Adrenal gland (tissue), 12 donors: ENCODE results near the gene FAM120B. TPM values are rescaled to one million over a fixed set of nuclear protein-coding genes. Genes with fewer than 3 reads are reported as not detected.

Experiments
- DNase-seq, 7 donors: peaks; one replicate each; pipeline ENCODE4 v3.0.0-alpha.2; 2019 to 2020
- H3K27ac ChIP-seq, 5 donors: fragments of 200-600 bp; sonication (generic) in 4 of 5; 1 replicate in 3 of 5; 2 replicates in 2 of 5; pipeline versions ENCODE4 v1.5.1 to v1.8.0; 2016 to 2020; ENCODE audit warnings: mild to moderate bottlenecking in 1 of 5
- H3K27me3 ChIP-seq: fragments of 200-600 bp; 2 replicates; pipeline ENCODE4 v1.8.0; 2021
- H3K36me3 ChIP-seq, 2 donors: fragments of 200-600 bp; replicated peaks in 1 of 2; 1 replicate in 1 of 2; 2 replicates in 1 of 2; pipeline versions ENCODE4 v1.5.1 to v1.8.0; 2018 to 2022
- H3K4me1 ChIP-seq, 2 donors: fragments of 200-600 bp; replicated peaks in 1 of 2; 1 replicate in 1 of 2; 2 replicates in 1 of 2; pipeline versions ENCODE4 v1.5.1 to v1.8.0; 2018 to 2021
- H3K4me3 ChIP-seq, 4 donors: fragments of 200-600 bp; sonication (generic) in 3 of 4; one replicate each; pipeline ENCODE4 v1.5.1; 2016 to 2018
- H3K9me3 ChIP-seq, 3 donors: fragments of 200-600 bp; sonication (generic) in 1 of 3; replicated peaks in 1 of 3; 1 replicate in 2 of 3; 2 replicates in 1 of 3; pipeline versions ENCODE4 v1.5.1 to v1.8.0; 2016 to 2021
- POLR2A ChIP-seq, 2 donors: fragments of 450-650 bp; IDR thresholded peaks; one replicate each; pipeline ENCODE4 v1.6.1; 2017; ENCODE audit warnings: antibody characterized with exemption in 2 of 2, mild to moderate bottlenecking in 2 of 2, moderate library complexity in 1 of 2
- WGBS, 4 donors: extraction: QIAGEN DNeasy Blood & Tissue Kit in 2 of 4; methylation state at CpG; one replicate each; pipeline versions ENCODE4 v1.1.5 to v1.1.7; 2013 to 2017; 5-methylcytosine and 5-hydroxymethylcytosine counted together
- intact Hi-C, 2 donors: fragments of 100-400 bp; cut with DNase I; formaldehyde crosslinking; loops; one replicate each; pipeline versions ENCODE4 v1.14.1 to v1.15.0; 2022 to 2023
- polyA plus RNA-seq, 3 donors: library from polyadenylated mRNA; stranded (reverse); fragments of 200-250 nt in 2 of 3; fragments of 350-450 nt in 1 of 3; fragmentation: Illumina TruSeq in 1 of 3; extraction: RNeasy Lipid Tissue Mini Kit (QIAGEN cat#74804) in 1 of 3; gene quantifications; one replicate each; pipeline ENCODE4 v1.2.3, GENCODE V29; 2013 to 2014
- total RNA-seq, 9 donors: library from RNA; depleted of rRNA in 4 of 9; stranded (reverse); fragments of >200 nt in 4 of 9; fragments of 120-200 nt in 1 of 9; fragmentation: NEBNext Ultra II Directional in 1 of 9; extraction: Animal tissue kit (Norgen Biotek cat#: 25700) in 1 of 9; gene quantifications; one replicate each; pipeline versions ENCODE4 v1.1.0 to v1.2.4, GENCODE V29; 2013 to 2023
- TF ChIP-seq, protein P1 (sequence below), 6 experiments: fragments of 450-650 bp in 4 of 6; fragments of 200-600 bp in 2 of 6; sonication (generic) in 1 of 6; IDR thresholded peaks; 1 replicate in 5 of 6; 2 replicates in 1 of 6; pipeline versions ENCODE4 v1.5.1 to v1.8.0; 2016 to 2021; ENCODE audit warnings: antibody characterized with exemption in 6 of 6, mild to moderate bottlenecking in 2 of 6, moderate library complexity in 1 of 6
- donor health status: healthy with polysubstance abuse.
- donor health status: Bipolar disorder and iron deficiency.
- donor health status: DM: yes; HTN: yes; CAD: no.
- donor health status: DM: no; HTN: no; CAD: no.
- donor health status: DM: no; HTN: no; CAD: no.
- donor health status: DM: yes; HTN: yes; CAD: no.

The FAM120B gene
- total and polyA plus RNA-seq, 12 donors: 12.4 to 42.0 (median 27.4) TPM

- TF ChIP-seq, protein P1, sequence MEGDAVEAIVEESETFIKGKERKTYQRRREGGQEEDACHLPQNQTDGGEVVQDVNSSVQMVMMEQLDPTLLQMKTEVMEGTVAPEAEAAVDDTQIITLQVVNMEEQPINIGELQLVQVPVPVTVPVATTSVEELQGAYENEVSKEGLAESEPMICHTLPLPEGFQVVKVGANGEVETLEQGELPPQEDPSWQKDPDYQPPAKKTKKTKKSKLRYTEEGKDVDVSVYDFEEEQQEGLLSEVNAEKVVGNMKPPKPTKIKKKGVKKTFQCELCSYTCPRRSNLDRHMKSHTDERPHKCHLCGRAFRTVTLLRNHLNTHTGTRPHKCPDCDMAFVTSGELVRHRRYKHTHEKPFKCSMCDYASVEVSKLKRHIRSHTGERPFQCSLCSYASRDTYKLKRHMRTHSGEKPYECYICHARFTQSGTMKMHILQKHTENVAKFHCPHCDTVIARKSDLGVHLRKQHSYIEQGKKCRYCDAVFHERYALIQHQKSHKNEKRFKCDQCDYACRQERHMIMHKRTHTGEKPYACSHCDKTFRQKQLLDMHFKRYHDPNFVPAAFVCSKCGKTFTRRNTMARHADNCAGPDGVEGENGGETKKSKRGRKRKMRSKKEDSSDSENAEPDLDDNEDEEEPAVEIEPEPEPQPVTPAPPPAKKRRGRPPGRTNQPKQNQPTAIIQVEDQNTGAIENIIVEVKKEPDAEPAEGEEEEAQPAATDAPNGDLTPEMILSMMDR (IDR thresholded peaks at IDR 0.05): no peak
- no peak for TF ChIP-seq POLR2A (IDR thresholded peaks at IDR 0.05)
- WGBS, 4 donors: 74 to 90% (median 84%) methylated on average over 2 to 4 of the region's 4 CpGs
- Histone ChIP-seq H3K4me1 (no peaks in the 10 kb centered on the region), H3K36me3 (no peaks in the 10 kb centered on the region), H3K27me3 (no peaks in the 10 kb centered on the region), H3K27ac (no peak overlapping the region), H3K9me3 (no peaks in the 10 kb centered on the region), H3K4me3 (no peak overlapping the region)
- DNase-seq: no peak
- intact Hi-C loops: no loop called here
Observed at GRCh38 chr6:170415318-170415717, 108.8 kb downstream of the FAM120B start.

- Histone ChIP-seq H3K4me3 (no peak overlapping the region), H3K27ac (no peak overlapping the region), H3K27me3 (no peaks in the 10 kb centered on the region), H3K4me1 (no peaks in the 10 kb centered on the region), H3K36me3 (no peaks in the 10 kb centered on the region), H3K9me3 (no peaks in the 10 kb centered on the region)
- DNase-seq: no peak
- no peak for TF ChIP-seq POLR2A (IDR thresholded peaks at IDR 0.05)
- TF ChIP-seq, protein P1 (IDR thresholded peaks at IDR 0.05): no peak
- intact Hi-C loops: no loop called here
- 70 to 79% (median 75%) methylated on average over 8 of the region's 8 CpGs for WGBS, 4 donors
Observed at GRCh38 chr6:170416303-170416702, 109.7 kb downstream of the FAM120B start.

- TF ChIP-seq POLR2A (IDR thresholded peaks at IDR 0.05): no peak
- TF ChIP-seq, protein P1 (IDR thresholded peaks at IDR 0.05): no peak
Observed at GRCh38 chr6:170416959-170417606, 110.5 kb downstream of the FAM120B start.

DNA sequence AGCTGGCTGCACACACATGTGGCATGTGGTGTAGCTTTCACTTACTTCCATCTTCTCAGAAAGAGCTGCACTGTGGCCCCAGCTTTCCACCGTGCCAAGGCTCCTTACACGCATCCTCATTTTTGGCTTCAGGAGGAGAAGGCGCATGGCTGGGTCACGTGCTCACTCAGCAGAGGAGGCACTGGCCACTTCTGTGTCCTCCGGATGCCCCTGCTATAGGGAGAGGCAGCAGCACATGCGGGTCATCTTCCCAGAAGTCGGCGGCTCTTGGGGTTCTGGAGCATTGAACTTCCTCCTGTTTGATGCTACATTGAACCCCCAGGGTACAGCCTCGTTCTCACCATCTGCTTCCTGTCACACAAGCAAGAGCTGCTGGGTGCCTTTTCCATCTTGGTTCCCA lies 111.3 kb downstream of the FAM120B start:
- Histone ChIP-seq H3K27me3 (no peaks in the 10 kb centered on the region), H3K27ac (no peak overlapping the region), H3K4me1 (no peaks in the 10 kb centered on the region), H3K9me3 (no peaks in the 10 kb centered on the region), H3K36me3 (no peaks in the 10 kb centered on the region), H3K4me3 (no peak overlapping the region)
- TF ChIP-seq, protein P1 (IDR thresholded peaks at IDR 0.05): no peak
- TF ChIP-seq POLR2A (IDR thresholded peaks at IDR 0.05): no peak
- no peak for DNase-seq
- 85 to 90% (median 89%) methylated on average over 9 of the region's 9 CpGs for WGBS, 4 donors
- intact Hi-C loops: no loop called here

More at GRCh38 chr6:170416959-170417606, 110.5 kb downstream of the FAM120B start:
- no peaks in the 10 kb centered on the region for H3K27me3 ChIP-seq
- intact Hi-C loops: no loop called here
- H3K9me3 ChIP-seq: no peaks in the 10 kb centered on the region
- no peak overlapping the region for H3K27ac ChIP-seq
- 89 to 98% (median 92%) methylated on average over 5 to 10 of the region's 10 CpGs for WGBS, 4 donors
- H3K4me1 ChIP-seq: no peaks in the 10 kb centered on the region
- H3K36me3 ChIP-seq: no peaks in the 10 kb centered on the region
- no peak for DNase-seq
- H3K4me3 ChIP-seq: no peak overlapping the region
